ENCODE measurements around the gene TK1.

The TK1 gene

DNA sequence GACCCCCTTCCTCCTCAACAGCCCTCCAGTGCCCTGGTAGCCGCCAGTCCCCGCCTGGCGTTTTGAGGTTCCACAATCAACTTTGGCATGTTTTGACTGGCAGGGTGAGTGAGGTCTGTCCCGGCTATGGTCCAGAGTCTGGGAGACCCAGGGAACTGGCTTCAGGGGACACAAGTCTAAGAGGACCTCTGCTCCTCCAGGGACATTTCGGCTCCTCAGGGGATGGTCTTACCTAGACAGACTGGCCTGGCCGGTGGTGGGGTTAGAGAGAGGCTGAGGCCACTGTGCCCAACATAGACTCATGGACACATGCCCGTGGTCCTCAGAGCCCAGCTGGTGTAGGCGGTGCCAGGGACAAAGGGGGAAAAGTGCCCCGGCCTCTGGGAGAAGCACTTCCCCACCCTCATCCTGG is 54.1 kb downstream of the TK1 start:
- no peak for DNase-seq

DNA sequence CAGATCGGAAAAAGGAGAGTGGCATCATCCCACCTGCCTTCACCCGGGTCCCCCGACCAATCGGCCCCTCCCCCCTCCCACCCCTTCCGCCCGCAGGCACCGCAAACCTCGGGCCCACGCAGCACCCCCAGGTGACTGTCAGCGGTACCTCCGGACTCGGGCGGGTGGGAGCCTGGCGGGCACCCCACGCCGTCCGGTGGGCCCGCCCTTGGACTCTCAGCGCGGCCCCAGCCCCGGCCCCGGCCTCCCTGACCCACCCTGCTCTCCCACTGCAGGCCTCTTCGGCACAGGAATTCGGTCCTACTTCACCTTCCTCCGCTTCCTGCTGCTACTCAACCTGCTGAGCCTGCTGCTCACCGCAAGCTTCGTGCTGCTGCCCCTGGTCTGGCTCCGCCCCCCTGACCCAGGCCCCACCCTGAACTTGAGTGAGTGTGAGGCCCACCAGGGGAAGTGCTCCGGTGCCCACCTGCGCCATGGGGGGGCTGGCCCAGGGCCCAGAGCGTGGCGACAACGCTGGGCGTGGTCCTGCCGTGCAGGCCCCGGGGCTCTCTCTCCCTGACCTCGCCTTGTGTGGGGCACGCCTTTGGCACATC is 54.7 kb downstream of the TK1 start:
- no peak for DNase-seq

DNA sequence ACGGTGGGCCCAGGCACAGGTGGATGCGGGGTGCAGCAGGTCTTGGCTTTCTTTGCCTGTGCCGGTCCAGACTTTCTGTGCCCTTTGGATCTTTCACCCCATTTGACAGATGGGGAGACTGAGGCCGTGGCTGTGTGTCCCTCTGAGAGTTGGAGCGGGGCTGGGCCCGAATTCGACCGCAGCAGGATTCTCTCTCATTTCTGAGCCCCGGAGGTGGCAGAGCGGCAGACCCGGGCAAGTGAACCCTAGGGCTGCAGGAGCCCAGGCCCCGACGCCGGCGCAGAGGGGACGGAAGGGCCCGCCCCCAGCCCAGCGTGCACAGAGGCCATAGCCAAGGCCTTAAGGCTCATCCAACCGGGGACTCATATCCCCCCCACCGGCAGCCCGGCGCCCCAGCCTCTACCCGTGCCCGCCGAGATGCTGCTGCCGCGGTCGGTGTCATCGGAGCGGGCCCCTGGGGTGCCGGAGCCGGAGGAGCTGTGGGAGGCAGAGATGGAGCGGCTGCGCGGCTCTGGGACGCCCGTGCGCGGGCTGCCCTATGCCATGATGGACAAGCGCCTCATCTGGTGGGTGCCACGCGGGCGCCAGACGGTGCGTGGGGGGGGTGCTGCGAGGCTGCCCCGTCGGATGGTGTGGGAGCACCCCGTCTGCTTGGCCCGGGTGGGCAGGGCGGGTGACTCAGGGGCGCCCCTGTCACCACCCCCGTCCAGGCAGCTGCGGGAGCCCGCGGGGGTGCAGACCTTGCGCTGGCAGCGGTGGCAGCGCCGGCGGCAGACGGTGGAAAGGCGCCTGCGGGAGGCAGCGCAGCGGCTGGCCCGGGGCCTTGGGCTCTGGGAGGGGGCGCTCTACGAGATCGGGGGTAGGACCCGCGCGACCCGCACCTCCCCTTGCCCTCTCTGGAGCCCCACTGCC is 55.4 kb downstream of the TK1 start:
- DNase-seq, result no peak

DNA sequence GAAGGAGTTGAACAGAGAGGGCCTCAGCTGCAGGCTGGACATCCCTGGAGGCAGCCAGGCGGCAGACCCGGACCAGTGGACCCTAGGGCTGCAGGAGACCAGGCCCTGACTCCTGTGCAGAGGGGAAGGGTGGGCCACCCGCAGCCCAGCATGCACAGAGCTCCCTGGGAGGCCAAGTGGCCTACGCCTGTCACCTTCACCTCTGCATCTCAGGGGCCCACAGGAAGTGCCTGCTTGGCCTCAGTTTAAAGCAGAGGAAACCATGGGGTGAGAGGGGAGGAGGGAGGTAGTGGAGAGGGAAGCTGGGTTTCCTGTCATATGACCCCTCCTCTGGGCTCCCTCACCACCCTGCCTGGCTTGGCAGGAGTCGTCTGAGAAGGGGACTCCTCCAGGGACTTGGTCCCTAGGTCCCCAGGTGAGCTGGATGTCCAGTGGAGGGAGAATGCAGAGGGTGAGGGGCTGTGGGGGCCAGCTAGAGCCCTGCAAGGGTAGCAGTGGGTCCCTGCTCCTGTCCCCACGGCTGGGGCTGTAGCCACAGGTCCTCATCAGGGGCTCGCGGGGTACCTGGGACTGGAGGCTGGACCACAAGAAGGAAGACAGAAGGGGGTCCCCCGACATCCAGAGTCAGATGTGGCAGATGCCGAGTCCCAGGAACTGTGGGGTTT is 56.3 kb downstream of the TK1 start, which contains the start of gene TMC8:
Gene TMC8 (plus strand): TSS at position 335 of the 665 bp plus-strand sequence. CDS start 818 bp downstream, outside the sequence.
- no peak for DNase-seq

DNA sequence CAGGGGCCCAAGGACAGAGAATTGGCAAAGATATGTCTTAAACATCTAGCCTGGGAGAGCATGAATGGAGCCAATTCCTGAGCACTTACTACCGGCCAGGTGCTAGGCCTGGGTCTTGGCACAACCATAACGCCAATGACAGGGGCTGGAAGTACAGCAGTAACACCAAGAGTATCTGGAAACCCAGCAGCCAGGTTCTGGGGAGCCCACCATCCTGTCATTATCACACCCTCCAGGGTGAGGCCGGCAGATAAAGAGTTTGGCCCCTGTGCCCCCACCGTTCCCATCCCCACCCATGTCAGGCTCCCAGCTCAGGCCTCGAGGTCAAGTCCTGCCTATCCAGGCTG is 56.8 kb downstream of the TK1 start:
- DNase-seq, result no peak

DNA sequence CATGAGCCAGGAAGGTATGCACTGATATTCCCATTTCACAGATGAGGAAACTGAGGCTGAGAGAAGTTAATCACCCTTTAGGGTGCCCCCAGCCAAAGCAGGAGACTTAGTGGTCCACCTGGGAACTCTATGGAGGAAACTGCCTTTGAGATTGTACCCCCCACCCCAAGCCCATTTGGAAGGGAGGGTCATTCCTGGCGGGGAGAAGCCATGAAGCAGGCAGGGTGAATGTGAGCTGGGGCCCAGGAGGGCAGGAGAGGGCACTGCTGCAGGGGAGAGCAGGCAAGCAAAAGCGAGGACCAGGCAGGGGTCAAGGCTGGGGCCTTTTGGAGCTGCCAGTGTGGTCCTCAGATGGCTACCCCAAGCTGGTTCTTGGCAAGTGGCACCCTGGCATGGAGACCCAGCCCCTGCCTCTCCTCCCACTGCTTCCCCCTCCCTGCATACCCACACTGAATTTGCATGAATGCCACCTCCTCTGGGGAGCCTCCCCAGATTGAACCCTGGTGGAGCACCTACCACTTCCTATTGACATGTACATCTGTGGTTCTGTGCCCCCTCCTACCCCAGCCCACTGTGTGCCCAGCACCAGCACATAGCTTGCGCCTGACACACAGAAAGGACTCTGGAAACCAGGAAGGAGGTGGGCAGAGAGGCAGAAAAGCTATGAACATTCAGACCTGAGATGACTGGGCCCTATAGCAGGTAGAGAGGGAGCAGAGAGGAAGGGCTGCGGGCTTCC is 57.3 kb downstream of the TK1 start:
- no peak for DNase-seq

DNA sequence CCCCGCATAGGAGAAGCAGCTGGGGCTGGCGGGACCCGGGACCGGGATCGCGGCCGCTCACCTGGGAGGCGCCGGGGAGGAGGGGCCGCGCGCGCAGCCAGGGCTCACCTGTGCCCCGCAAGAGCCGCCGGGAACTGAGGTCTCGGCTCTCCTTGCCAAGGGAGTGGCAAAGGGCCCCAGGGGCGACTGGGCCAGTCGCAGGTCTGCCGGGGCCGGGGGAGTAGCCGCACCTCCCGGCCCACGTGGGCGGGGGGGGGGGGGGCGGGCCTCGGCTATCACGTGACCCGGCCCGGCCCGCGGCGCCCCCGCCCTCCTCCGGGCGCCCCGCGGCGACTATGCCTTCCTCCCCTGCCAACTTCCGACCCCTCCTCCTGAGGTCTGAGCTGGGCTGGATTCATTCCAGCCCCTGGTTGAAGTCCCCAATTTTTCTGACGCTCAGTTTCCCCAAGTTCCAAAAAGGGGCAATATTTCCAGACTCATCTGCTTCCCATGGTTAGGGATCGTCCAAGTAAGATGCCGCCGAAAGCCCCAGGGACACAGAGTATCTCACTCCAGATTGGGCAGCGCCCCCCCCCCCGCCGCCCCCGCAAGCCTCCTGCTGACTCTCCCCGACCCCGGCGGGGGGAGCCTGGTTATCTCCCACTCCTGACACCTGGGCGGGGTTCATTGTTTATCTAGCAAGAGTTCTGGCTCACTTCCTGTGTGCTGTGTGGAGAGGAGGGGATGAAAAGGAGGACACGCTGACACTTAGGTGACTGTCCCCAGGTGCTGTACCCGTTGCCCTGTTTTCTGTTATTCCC is 58.1 kb downstream of the TK1 start, which contains the start of gene TMC6:
Gene TMC6 (minus strand): TSS at position 205 of the 800 bp plus-strand sequence. CDS start 1,923 bp downstream, outside the sequence.
- no peak for DNase-seq

DNA sequence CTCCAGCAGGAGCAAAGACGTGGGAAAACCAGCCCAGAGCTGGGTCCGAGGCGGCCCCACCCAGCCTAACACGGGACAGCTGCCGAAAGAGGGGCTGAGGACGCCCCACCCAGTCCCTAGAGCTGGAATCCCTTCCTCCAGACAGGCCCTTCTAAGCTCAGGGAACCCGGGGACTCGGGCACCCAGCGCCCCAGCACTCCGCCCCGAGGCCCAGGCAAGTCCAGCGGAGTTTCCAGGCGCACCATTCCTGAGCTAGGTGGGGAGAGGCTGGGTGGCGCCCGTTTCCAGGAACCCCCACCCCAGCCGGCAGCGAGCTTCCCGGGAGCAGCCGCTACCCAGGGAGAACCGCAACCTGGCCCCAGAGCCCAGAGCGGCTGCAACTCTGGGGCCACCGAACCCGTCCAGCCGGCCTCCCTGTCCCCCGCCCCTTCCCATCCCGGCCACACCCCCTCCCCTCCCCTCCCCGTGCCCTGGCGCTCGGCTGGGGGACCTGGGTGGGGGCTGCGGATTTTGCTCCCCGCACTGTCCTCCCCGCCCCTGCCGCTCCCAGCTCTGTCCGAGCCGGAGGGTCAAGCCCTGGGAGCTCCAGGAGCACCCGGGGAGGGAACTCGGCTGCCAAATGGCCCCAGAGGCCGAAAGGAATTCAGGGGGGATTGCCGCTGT is 58.8 kb downstream of the TK1 start:
- DNase-seq, result no peak

DNA sequence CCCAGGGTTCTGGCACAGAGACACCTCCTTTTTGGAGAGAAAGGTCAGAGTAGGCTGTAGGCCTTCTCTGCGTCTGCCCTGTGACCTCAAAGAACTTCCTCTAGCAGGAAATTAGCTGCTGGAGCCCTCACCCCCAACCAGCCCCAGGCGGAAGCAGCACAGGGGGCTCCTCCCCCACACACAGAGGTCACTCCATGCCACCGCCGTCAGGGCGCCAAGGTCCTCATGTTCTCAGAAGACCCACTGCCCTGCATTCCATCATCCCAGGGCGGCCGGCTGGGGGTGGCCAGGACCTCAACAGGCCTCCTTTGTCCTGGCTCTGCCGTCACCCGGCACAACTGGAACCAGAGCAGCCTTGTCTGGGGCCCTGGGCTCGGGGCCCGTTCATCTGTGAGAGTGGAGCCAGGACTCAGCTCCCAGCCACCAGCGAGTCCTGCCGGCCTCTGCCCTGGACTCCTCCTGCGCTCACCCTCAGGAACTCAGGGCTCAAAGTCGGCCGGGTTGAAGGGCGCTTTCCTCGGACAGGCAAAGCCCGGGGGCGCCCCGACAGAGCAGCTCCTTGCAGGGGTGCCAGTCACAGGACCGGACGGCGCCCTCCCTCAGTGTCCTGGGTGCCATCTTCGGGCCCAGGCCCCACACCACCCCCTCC is 59.5 kb downstream of the TK1 start:
- peak; percentile 65 for DNase-seq

DNA sequence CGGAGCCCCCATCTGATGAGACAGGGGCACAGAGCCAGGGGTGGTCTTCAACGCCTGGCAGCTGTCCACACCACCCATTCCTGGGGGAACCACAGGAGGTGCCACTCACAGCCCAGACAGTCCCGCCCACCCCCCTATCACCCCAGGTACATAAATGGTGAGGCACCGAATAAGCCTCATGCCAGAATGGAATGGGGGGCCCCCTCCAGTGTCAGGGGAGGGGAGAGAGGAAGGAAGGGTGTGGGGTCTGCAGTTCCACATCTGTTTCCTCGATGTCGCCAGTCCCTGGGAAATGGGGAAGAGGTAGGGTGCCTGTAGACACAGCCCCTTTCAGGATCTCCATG is 60.0 kb downstream of the TK1 start:
- no peak for DNase-seq

DNA sequence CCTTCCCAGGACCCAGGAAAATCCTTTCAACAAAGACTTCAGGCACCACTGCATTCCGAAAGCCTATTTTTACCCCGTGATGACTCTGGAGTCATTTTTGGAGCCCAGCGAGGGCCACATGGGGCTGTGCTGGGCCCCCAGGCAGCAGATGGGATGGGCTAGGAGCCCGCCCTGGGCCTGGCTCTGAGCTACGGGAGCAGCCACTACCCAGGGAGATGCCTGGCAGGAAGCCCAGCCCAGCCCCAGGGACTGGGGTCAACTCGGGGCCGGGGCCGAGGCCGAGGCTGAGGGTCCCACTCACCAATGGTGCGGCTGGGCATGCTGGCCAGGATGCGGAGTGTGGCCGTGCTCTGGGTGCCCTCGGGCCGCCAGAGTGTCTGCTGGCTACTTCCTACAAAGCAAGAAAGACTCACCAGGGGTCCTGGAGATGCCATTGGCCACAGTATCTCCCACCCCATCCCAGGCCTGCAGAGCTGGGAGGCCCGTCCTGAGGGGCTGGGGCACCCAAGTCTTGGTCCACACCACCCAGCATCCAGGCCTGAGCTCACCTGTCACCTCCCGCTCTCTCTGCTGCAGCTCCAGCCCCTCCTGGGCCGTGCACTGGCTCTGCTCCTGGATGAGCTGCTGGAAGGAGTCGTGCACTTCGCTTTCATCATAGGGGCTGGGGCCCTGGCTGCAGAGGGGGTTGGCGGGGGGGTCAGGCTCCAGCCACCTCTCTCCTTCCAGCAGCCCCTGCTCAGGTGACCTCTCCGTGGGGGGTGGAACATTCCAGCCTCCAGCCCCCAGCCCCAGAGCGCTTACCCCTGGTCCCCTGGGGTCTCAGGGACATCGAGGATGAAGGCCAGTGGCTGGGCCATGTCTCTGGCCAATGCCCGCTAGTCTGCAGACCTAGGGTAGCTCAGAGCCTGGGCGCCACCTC is 60.6 kb downstream of the TK1 start:
- DNase-seq, result no peak

DNA sequence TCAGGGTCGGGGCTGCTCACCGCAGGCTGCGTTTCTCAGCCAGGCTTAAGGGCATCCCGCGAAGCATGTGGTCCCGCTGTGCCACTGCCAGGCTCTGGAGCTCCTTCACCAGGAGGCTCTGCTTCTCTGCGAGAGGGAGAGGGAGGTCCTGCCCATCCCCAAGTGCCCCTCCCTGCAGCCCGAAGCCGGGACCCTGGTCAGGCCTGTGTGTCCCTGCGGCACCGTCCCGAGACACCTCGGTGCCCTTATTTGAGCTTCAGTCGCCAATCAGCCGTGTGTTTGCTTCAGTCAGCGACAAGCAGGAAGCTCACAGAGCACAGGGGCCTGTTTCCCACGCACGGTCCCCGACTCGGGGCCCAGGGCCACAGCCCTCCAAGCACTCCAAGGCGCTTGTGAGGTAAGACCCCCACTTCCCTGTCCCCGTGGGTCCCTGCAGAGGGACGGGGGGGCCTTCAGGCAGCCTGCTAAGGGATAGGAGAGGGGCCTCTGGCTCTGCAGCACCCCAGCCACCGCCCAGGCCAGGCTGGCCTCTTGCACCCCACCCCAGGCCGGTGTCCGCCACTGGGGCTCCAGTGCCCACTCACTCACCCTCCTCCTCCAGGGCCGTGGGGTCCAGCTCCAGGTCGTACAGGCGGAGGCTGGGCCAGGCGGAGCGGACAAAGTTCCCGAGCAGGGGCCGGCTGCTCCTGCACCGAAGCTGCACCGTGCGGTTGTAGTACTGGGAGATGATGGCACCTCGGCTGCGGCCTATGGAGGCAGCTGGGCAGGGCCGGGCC is 61.5 kb downstream of the TK1 start:
- DNase-seq, result no peak

DNA sequence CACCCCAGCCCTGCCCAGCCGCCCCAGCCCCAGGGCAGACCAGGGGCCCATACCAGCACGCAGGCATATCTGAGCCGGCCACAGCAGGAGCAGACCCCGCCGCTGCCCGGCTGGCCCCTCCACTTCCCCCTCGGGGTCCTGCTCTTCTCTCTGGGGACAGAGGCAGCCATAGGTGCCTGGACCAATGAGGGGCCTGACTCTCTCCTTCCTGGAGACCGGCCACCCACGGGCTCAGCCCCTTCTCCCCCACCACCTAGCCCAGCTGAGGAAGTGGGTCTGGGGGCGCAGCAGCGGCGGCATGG is 62.1 kb downstream of the TK1 start:
- no peak for DNase-seq

Data from retina (tissue), 1 donor.